ELR (cell line): Measurements from ENCODE around the gene CLSTN3.
A peak's percentile ranks its signal among the peaks of the same experiment; 100 is the strongest.

ENCODE experiments used
- DNase-seq: peaks from one replicate; pipeline ENCODE4 v3.0.0-alpha.2; 2015; ENCODE audit warnings: low read depth

Gene CLSTN3

DNA sequence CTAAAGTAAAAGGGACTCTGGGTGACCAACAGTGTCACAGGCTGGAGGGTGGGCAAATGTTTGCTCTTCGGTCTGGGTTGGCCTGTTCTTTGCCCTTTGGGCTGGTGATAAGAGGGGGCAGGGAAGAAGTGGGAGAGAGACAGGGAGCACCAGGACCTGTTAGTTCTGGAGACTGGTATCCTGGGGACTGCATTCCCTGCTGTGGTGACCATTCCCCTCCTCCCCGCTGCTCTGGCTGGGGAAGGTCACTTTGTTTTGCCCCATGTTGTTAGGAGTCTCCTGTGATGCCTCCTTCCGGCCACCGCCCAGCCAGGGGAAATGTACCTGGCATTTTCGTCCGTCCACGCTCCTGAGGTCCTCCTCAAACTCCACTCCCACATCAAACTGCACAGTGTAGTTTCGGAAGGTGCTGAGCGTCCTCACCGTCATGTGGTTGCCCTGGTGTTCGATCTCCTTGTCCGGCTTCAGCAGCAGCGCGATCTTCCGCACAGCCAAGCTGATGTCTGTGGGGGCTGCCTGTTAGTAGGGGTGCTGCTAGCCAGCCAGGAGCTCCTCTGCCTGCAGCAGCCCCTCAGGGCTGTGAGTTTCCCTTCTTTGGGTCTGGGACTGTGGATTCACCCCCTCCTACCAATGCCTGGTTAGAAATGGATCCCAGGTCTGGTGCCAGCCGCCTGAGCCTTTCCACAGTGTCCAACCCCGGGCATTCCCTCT lies 2.1 kb upstream of the CLSTN3 start:
- DNase-seq: no peak

- no peak for DNase-seq
Observed at GRCh38 chr12:7128681-7129286, 1.4 kb upstream of the CLSTN3 start, which contains the start of gene RBP5. TSS of gene RBP5 (minus strand) at chr12:7128889. CDS start at chr12:7128775, 114 bp downstream.

GRCh38 chr12:7129287-7129871 lies 792 bp upstream of the CLSTN3 start:
- DNase-seq: peak; percentile 13

- DNase-seq: peak; percentile 70
Observed at GRCh38 chr12:7130701-7131501, 730 bp downstream of the CLSTN3 start.

DNA sequence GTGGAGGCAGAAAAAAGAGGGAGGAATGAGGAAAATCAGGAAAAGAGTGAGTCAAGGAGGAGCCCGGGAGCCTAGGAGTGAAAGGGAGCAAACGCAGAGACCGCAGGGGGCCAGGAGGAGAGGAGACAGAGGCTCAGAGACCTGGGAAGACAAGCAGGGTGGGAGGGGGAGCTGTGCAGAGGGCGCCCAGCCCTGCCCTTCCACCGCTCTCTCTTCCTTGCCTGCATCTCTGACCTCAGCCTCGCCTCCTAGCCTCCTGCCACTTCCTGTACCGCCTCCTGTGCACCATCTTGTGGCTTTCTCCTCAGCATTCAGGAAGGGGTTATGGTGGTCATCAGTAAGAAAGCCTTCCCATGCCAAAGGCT lies 1.3 kb downstream of the CLSTN3 start:
- peak; percentile 8 for DNase-seq

DNA sequence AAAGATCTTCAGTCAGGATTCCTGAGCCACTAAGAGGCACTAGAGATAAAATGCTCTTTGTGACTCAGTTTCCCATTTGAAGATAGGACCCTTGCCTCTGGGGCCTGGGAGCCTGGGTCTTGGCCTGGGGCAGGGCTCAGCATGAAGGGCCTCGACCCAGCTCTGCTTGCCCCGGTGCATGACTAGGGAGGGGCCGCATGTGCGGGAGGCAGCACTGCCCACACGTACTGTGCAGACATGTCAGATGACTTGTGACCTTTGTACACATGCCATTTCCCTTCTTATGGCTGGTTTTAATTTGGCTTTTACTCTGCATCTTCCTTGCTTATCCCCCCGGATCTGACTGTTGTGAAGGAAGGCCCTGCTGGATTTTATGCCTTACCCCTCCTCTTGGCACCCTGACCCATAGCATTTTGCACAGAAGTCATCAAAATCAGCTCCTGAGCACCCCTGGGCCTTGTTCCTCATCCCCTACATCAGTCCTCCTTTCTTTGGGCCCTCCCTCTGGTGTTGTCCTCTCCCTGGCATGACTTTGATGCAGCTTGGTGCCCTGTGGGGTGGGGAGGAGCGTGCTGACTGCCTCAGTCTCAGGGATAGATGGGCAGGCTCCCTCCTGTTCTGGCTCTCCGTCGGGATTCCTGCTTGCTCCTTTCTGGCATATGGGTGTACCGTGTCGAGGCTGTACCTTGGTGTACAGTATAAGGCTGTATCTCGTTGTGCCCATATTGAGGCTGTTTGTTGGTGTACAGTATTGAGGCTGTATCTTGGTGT lies 4.4 kb downstream of the CLSTN3 start:
- DNase-seq: no peak

GRCh38 chr12:7136071-7136470 lies 5.9 kb downstream of the CLSTN3 start:
- no peak for DNase-seq

- no peak for DNase-seq
Observed at GRCh38 chr12:7136676-7137075, 6.5 kb downstream of the CLSTN3 start.

DNA sequence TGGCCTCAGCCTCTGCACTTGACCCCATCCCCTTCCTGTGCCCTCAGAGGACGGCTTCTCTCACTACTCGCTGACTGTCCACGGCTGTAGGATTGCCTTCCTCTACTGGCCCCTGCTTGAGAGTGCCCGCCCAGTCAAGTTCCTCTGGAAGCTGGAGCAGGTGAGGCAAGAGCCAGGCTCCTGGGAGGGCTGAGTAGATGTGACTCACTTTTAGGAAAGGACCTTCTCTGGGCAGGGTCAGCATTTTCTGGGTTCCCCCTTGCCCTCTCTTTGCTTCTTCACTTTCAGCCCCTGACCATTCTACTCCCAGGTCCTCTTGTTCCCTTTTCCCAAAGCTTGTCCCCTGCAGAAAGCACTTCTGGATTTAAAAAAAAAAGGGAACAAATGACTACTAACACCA lies 7.7 kb downstream of the CLSTN3 start:
- no peak for DNase-seq

- no peak for DNase-seq
Observed at GRCh38 chr12:7139200-7139599, 9.0 kb downstream of the CLSTN3 start.

- no peak for DNase-seq
Observed at GRCh38 chr12:7141351-7142005, 11.3 kb downstream of the CLSTN3 start.

DNA sequence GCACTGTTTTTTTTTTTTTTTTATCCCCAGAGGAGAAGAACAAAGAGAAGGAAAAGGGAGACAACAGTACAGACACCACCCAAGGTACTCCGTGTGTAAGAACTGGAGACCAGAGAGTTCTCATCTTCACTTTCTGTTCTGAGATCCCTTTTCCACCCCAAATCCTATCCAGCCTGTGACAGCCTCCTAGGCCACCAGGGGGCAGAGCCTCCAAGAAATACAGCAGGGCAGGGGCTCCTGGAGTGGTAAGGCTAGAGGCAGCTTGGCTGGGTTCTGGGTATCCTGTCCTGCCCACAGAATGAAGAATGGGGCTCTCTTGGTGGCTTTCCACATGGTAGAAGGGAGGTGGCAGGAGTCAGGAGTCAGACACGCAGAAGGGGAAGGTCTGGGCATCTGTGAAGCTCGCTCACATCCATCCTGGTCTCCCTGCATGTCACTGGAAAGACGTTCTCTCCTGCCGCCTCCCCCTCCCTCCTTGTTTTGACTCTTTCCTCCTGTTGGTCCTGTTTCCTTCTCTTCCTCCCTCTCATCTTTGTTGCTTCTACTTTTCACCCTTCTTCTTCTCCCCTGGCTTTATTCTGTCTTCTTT lies 12.0 kb downstream of the CLSTN3 start:
- DNase-seq: peak; percentile 71

DNA sequence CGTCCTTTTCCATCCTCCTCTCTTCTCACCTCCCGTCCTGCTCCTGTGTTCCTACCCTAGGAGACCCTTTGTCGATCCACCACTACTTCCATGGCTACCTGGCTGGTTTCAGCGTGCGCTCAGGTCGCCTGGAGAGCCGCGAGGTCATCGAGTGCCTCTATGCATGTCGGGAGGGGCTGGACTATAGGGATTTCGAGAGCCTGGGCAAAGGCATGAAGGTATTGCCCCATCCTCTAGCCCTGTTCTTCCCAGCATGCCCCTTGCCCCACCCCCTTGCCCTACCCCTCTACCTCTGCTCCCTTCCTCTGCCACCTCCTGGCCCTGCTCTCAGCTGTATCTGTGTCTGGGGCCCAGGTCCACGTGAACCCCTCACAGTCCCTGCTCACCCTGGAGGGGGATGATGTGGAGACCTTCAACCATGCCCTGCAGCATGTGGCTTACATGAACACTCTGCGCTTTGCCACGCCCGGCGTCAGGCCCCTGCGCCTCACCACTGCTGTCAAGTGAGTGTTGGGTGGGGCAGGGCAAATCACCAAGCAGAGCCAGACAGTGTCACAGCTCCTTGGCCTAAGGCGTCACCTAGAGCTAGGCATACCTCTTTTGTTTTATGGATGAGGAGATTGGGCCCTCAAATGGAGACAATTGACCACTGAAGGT lies 12.8 kb downstream of the CLSTN3 start:
- no peak for DNase-seq

GRCh38 chr12:7143564-7143963 lies 13.4 kb downstream of the CLSTN3 start:
- DNase-seq: no peak

- DNase-seq: peak; percentile 69
Observed at GRCh38 chr12:7144414-7145120, 14.4 kb downstream of the CLSTN3 start.

DNA sequence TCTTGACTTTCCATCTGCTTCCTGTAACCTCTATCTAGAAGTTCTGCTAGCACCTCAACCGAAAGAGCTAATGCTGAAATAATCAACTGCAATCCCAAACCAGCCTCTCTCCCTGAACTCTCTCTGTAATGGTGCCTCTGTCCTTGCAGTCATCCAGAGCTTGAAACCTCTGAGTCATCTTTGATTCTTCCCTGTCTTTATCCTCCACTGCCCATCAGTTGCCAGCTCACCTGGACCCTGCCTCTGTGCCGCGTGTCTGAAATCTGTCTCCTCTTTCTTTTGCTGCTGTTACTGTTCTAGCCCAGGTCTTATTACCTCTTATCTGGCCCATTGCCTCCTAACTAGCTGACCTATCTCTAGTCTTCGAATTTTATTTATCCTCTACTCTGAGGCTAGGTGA lies 15.5 kb downstream of the CLSTN3 start:
- peak; percentile 25 for DNase-seq

DNA sequence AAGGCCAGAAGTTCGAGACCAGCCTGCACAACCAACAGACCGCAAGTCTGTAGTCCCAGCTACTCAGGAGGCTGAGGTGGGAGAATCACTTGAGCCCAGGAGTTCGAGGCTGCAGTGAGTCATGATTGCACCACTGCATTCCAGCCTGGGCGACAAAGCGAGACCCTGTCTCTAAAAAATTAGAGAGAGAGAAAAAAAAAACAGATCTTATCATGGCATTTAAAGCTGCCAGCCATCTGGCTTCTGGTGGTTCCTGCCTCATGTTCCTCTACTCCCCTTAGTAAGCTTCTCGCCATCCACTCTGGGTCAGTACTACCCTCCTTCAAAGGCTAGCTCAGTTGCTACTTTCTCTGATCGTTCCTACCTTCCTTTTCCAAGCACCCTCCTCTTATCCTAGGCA lies 16.1 kb downstream of the CLSTN3 start:
- peak; percentile 4 for DNase-seq

GRCh38 chr12:7146906-7147305 lies 16.7 kb downstream of the CLSTN3 start:
- DNase-seq: no peak

DNA sequence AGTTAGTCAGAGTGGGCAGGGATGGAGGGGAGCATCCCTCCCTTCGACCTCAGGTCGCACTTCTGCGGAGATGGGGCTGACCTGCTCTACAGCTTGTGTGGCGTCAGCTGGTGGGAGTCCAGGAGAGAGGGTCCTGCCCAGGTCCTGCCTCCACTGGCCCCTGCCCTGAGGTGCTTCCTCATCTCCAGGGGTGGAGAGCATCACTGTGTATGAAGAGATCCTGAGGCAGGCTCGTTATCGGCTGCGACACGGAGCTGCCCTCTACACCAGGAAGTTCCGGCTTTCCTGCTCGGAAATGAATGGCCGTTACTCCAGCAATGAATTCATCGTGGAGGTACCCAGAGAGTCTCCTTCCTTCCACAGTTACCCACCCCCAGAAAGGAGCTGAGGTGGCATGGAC lies 20.2 kb downstream of the CLSTN3 start:
- DNase-seq: no peak

GRCh38 chr12:7150841-7151240 lies 20.7 kb downstream of the CLSTN3 start:
- no peak for DNase-seq
